ENCODE data around the gene AUH. TPM values are rescaled to one million over a fixed set of nuclear protein-coding genes. Genes with fewer than 3 reads are reported as not detected.
"Not testable (repeated sequence)": the region's sequence is repeated elsewhere in the genome, so short reads cannot be mapped to it uniquely, and the experiment has no call there.

The AUH gene
- total RNA-seq, 1 experiment from 2014 or later, result 29.0 TPM

DNA sequence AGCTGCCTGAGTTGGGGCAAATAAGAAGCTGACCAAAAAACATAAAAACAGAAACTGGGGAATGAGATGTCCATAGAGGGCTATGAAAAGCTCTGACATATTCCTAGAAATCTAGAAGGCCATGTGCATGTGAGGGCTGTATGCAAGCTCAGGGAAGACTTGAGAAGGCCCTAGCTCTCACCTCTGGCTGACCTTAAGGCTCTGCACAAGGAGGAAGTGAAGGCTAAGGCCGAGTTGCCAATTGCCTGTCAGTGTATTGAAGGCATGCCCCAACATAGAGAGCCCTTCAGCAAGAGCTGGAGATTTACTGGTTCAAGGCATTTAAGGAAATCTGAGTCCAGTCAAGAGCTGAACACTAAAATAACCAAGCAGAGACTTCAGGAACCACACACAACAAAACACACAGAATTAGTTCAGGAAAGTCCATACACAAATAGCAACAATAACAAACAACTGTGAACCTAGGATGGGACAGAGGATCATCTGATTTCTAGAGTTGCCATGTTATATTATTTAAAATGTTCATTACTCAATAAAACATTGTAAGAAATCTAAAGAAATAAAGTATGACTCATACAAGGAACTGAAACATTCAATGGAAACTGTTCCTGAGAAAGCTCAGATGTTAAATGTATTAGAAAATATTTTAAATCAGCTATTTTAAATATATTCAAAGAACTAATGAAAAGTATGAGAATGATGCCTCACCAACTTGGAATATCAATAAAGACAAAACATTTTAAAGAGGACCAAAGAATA is 161.8 kb downstream of the AUH start (continued):
- TF ChIP-seq, protein P1, sequence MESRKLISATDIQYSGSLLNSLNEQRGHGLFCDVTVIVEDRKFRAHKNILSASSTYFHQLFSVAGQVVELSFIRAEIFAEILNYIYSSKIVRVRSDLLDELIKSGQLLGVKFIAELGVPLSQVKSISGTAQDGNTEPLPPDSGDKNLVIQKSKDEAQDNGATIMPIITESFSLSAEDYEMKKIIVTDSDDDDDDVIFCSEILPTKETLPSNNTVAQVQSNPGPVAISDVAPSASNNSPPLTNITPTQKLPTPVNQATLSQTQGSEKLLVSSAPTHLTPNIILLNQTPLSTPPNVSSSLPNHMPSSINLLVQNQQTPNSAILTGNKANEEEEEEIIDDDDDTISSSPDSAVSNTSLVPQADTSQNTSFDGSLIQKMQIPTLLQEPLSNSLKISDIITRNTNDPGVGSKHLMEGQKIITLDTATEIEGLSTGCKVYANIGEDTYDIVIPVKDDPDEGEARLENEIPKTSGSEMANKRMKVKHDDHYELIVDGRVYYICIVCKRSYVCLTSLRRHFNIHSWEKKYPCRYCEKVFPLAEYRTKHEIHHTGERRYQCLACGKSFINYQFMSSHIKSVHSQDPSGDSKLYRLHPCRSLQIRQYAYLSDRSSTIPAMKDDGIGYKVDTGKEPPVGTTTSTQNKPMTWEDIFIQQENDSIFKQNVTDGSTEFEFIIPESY (IDR thresholded peaks at IDR 0.05; ENCODE audit: extremely low read depth, insufficient replicate concordance, low read length), result no peak

DNA sequence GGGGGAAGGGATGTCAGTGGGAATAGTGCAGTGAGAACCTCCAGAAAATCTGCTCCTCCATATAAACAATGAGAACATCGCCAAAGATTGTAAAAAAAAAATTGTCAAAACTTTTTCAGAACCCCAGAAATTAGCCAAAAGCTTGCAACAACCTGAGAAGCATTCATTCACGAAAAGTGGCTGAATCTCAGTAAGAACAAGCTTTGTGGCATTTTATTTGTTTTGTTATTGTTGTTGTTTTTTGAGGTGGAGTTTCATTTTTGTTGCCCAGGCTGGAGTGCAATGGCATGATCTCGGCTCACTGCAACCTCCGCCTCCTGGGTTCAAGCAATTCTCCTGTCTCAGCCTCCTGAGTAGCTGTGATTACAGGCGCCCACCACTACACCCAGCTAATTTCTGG is 162.8 kb downstream of the AUH start:
- intact Hi-C loops (cut with micrococcal nuclease), result loop anchor here (5.0 to 10.0 kb wide), 4 partner anchors 103 to 228 kb away; partner anchors contain the start of gene AUH
- H2AFZ ChIP-seq (ENCODE audit: low read depth, low read length, poor library complexity, severe bottlenecking); ATAC-seq; H3K4me3 ChIP-seq (replicated peaks in 1 of 2; ENCODE audit: low read depth in 1 of 2, low read length in 2 of 2); H3K27me3 ChIP-seq (ENCODE audit: insufficient read depth, low read length); H3K79me2 ChIP-seq (ENCODE audit: insufficient read depth, low read length); H3K9me3 ChIP-seq (ENCODE audit: control insufficient read depth in 1 of 2, insufficient read depth in 1 of 2, low read depth in 1 of 2, low read length in 2 of 2); H3K36me3 ChIP-seq (ENCODE audit: control insufficient read depth in 1 of 2, insufficient read depth in 2 of 2, low read length in 2 of 2); H3K9ac ChIP-seq (ENCODE audit: low read length); H4K20me1 ChIP-seq (ENCODE audit: insufficient read depth); BruUV-seq (replicated peaks); DNase-seq (ENCODE audit: low read depth, low spot score); H3K9me2 ChIP-seq (ENCODE audit: insufficient read depth): not testable (repeated sequence)
- Histone ChIP-seq H3K4me1 (ENCODE audit: control insufficient read depth in 1 of 2, insufficient read depth in 2 of 2, low read length in 2 of 2) (peaks cover 55 to 66% of the 10 kb centered on the region in 2 experiments), H3K27ac (ENCODE audit: low read depth, low read length) (peak overlapping the region; percentile 80), H3K4me2 (ENCODE audit: low read length) (peak overlapping the region; percentile 69)
- RAD21 ChIA-PET (ENCODE audit: low non-redundant PET in 1 of 2, low total read pairs in 2 of 2, uncharacterized antibody in 2 of 2, unreplicated experiment in 2 of 2), result interaction anchor here in 1 of 2 experiments (1.6 kb wide), 1 partner anchor 227 kb away, joined by 5 read pairs; no protein-coding TSS in a partner anchor
- POLR2A ChIA-PET, result interaction anchor here (0.6 to 0.9 kb wide), 2 partner anchors 66 to 261 kb away, joined by 3 to 5 read pairs; no protein-coding TSS in a partner anchor
- CTCF ChIA-PET, result interaction anchor here (1.4 kb wide), 1 partner anchor 9 kb away, joined by 3 read pairs; no protein-coding TSS in a partner anchor

All from HCT116 (cell line).